OCI-LY3 (cell line): Measurements from ENCODE around the gene TBATA.

Experiments
- EZH2phosphoT487 ChIP-seq: fragments of 200-600 bp; shearing (Covaris generic); IDR thresholded peaks from 2 replicates; pipeline ENCODE4 v1.6.1; 2018; ENCODE audit warnings: antibody characterized with exemption, mixed run types, low read depth
- TF ChIP-seq, protein P1 (sequence below): fragments of 200-600, 300-600 bp; sonication (generic); IDR thresholded peaks from 2 replicates; pipeline ENCODE4 v1.5.1; 2014; ENCODE audit warnings: antibody characterized with exemption, low read length, low read depth

DNA sequence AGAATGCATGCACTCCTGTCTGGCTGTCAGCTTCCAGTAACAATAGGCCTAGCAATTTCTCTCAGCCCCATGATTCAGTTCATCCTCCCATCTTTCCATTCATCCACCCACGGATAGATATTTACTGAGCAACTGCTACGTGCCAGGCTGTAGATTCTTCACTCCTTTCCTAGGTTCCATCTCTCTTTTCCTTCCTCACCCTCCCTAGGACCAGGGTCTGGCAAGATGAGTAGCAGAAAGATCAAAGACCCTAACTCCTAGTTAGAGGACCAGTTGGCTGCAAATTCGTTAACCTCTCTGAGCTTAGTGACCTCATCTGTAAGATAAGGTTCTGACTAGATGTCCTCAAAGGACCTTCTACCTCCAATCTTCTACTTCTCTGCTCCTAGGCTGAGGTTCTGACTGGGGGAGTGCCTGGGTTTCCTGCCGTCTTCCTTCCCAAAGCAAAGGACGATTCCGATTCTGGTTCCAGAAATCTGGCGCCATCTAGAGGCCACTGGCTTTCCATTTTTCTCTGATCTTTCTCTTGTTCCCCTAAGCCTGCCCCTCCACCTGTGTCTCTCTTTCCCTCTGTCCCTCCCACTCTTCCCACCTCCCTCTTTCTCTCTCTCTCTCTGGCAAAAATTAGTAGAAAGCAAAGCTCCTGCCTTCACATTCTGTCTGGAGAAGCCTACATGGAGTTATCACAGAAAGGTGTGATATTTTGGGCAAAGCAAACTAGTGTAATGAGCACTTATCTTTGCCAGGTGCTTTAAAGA is 26.2 kb downstream of the TBATA start:
- TF ChIP-seq, protein P1, sequence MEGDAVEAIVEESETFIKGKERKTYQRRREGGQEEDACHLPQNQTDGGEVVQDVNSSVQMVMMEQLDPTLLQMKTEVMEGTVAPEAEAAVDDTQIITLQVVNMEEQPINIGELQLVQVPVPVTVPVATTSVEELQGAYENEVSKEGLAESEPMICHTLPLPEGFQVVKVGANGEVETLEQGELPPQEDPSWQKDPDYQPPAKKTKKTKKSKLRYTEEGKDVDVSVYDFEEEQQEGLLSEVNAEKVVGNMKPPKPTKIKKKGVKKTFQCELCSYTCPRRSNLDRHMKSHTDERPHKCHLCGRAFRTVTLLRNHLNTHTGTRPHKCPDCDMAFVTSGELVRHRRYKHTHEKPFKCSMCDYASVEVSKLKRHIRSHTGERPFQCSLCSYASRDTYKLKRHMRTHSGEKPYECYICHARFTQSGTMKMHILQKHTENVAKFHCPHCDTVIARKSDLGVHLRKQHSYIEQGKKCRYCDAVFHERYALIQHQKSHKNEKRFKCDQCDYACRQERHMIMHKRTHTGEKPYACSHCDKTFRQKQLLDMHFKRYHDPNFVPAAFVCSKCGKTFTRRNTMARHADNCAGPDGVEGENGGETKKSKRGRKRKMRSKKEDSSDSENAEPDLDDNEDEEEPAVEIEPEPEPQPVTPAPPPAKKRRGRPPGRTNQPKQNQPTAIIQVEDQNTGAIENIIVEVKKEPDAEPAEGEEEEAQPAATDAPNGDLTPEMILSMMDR: peak; percentile 55
- no peak for TF ChIP-seq EZH2phosphoT487
